Activated CD4-positive, alpha-beta T cell treated with anti-CD3 and anti-CD28 coated beads, Interleukin-2, amount 50 U/mL, for 48 hours (primary cell): Measurements from ENCODE around the gene PCED1B.
A peak's percentile ranks its signal among the peaks of the same experiment; 100 is the strongest.
"Not testable (repeated sequence)": the region's sequence is repeated elsewhere in the genome, so short reads cannot be mapped to it uniquely, and the experiment has no call there.

Experiments used
- DNase-seq, 2 experiments: peaks; one replicate each; pipeline ENCODE4 v3.0.0-alpha.2; 2020

The PCED1B gene

GRCh38 chr12:47079468-47079980 lies at the start of gene PCED1B, which contains the start of gene AMIGO2:
TSS of gene PCED1B (plus strand) at chr12:47079621. CDS start at chr12:47235064, 155,443 bp downstream.
TSS of gene AMIGO2 (minus strand) at chr12:47079959. CDS start at chr12:47079002, 957 bp downstream.
- peak; percentile 75 to 79 for DNase-seq

GRCh38 chr12:47029903-47030302 lies 49.5 kb upstream of the PCED1B start:
- DNase-seq = no peak

- DNase-seq = no peak
Observed at GRCh38 chr12:47032644-47033043, 46.8 kb upstream of the PCED1B start.

GRCh38 chr12:47033081-47033480 lies 46.3 kb upstream of the PCED1B start:
- no peak for DNase-seq

GRCh38 chr12:47033789-47034555 lies 45.4 kb upstream of the PCED1B start:
- no peak for DNase-seq

- DNase-seq = no peak
Observed at GRCh38 chr12:47034661-47035060, 44.8 kb upstream of the PCED1B start.

GRCh38 chr12:47035484-47035883 lies 43.9 kb upstream of the PCED1B start:
- DNase-seq = no peak

GRCh38 chr12:47038270-47038748 lies 41.1 kb upstream of the PCED1B start:
- no peak for DNase-seq

GRCh38 chr12:47039079-47039478 lies 40.3 kb upstream of the PCED1B start:
- no peak for DNase-seq

GRCh38 chr12:47039756-47040155 lies 39.7 kb upstream of the PCED1B start:
- DNase-seq = no peak

GRCh38 chr12:47041327-47041726 lies 38.1 kb upstream of the PCED1B start:
- DNase-seq = no peak

- no peak for DNase-seq
Observed at GRCh38 chr12:47048541-47048940, 30.9 kb upstream of the PCED1B start.

- DNase-seq = not testable (repeated sequence)
Observed at GRCh38 chr12:47051291-47051690, 28.1 kb upstream of the PCED1B start.

- no peak for DNase-seq
Observed at GRCh38 chr12:47052274-47052673, 27.1 kb upstream of the PCED1B start.

GRCh38 chr12:47053961-47054360 lies 25.5 kb upstream of the PCED1B start:
- no peak for DNase-seq

GRCh38 chr12:47054659-47055058 lies 24.8 kb upstream of the PCED1B start:
- DNase-seq = no peak

GRCh38 chr12:47055856-47056255 lies 23.6 kb upstream of the PCED1B start:
- DNase-seq = not testable (repeated sequence)

- DNase-seq = not testable (repeated sequence)
Observed at GRCh38 chr12:47056944-47057343, 22.5 kb upstream of the PCED1B start.

GRCh38 chr12:47058640-47059039 lies 20.8 kb upstream of the PCED1B start:
- not testable (repeated sequence) for DNase-seq

GRCh38 chr12:47065546-47065945 lies 13.9 kb upstream of the PCED1B start:
- no peak for DNase-seq

- no peak for DNase-seq
Observed at GRCh38 chr12:47066278-47067025, 13.0 kb upstream of the PCED1B start.

- peak; percentile 24 to 47 for DNase-seq
Observed at GRCh38 chr12:47067176-47067575, 12.2 kb upstream of the PCED1B start.

GRCh38 chr12:47067771-47068431 lies 11.5 kb upstream of the PCED1B start:
- DNase-seq = no peak
